K562 (cell line): ENCODE results near the gene NUFIP1. TPM values are rescaled to one million over a fixed set of nuclear protein-coding genes. Genes with fewer than 3 reads are reported as not detected.

Source experiments
- ATF7 ChIP-seq: fragments of 450-650 bp; IDR thresholded peaks from 2 replicates; pipeline ENCODE4 v1.7.1; 2014; ENCODE audit warnings: mild to moderate bottlenecking, moderate library complexity
- FOXK2 ChIP-seq, 2 experiments: fragments of 450-650 bp; IDR thresholded peaks in 1 of 2; conservative IDR thresholded peaks in 1 of 2; 2 replicates each; pipeline ENCODE4 v1.6.1; 2016; ENCODE audit warnings: low read depth in 2 of 2, mild to moderate bottlenecking in 1 of 2
- HCFC1 ChIP-seq: IDR thresholded peaks from 2 replicates; pipeline ENCODE4 v1.6.1; 2012; ENCODE audit warnings: low read depth, low read length, improper control_type of control experiment
- NR4A1 ChIP-seq, 2 experiments: fragments of 250-450 bp in 1 of 2; fragments of 450-650 bp in 1 of 2; sonication (Bioruptor Pico) in 1 of 2; IDR thresholded peaks; 2 replicates each; pipeline versions ENCODE4 v1.4.0 to v1.6.1; 2016 to 2020; ENCODE audit warnings: mild to moderate bottlenecking in 2 of 2, missing compliant biosample characterization in 1 of 2, missing genetic modification characterization in 1 of 2, moderate library complexity in 1 of 2
- RBFOX2 ChIP-seq: fragments of 200-400 bp; formaldehyde crosslinking; IDR thresholded peaks from 2 replicates; pipeline ENCODE4 v1.6.1; 2017; ENCODE audit warnings: low read depth, mild to moderate bottlenecking, low read length, moderate library complexity
- STAT5B ChIP-seq: fragments of 250-450 bp; sonication (Bioruptor Pico); IDR thresholded peaks from 2 replicates; pipeline ENCODE4 v1.8.0; 2021; ENCODE audit warnings: mild to moderate bottlenecking, inconsistent platforms
- TOE1 ChIP-seq, 2 experiments: fragments of 450-650 bp in 1 of 2; sonication (generic) in 1 of 2; formaldehyde crosslinking in 1 of 2; IDR thresholded peaks; 2 replicates each; pipeline versions ENCODE4 v1.7.1 to v1.8.0; 2016 to 2022; ENCODE audit warnings: borderline replicate concordance in 2 of 2, mild to moderate bottlenecking in 2 of 2, antibody characterized with exemption in 1 of 2, inconsistent platforms in 1 of 2, low read depth in 1 of 2, missing genetic modification reagents in 1 of 2, moderate library complexity in 1 of 2
- ZBTB7A ChIP-seq: IDR thresholded peaks from 2 replicates; pipeline ENCODE4 v1.6.1; 2011; ENCODE audit warnings: low read depth, mild to moderate bottlenecking, low read length, moderate library complexity, borderline replicate concordance; ENCODE audit not compliant: control insufficient read depth
- ZNF324 ChIP-seq: fragments of 250-450 bp; sonication (Bioruptor Pico); IDR thresholded peaks from 2 replicates; pipeline ENCODE4 v1.4.0; 2020; ENCODE audit warnings: mild to moderate bottlenecking
- ZNF408 ChIP-seq: fragments of 250-450 bp; sonication (Bioruptor Pico); IDR thresholded peaks from 2 replicates; pipeline ENCODE4 v1.4.0; 2020; ENCODE audit warnings: low read depth, mild to moderate bottlenecking, moderate library complexity
- ZNF551 ChIP-seq: fragments of 250-450 bp; sonication (Bioruptor Pico); IDR thresholded peaks from 2 replicates; pipeline ENCODE4 v1.5.0; 2021; ENCODE audit warnings: mild to moderate bottlenecking, moderate library complexity
- polyA plus RNA-seq, 8 experiments: library from polyadenylated mRNA; depleted of rRNA in 4 of 8; stranded (reverse) in 5 of 8; unstranded in 3 of 8; fragments of >200 nt; fragmentation: Nextera tagmentation in 2 of 8; fragmentation: Illumina TruSeq in 1 of 8; extraction: Ambion mirVana in 2 of 8; extraction: Trizol in 1 of 8; gene quantifications; 2 replicates each; pipeline versions ENCODE4 v1.2.1 to v1.2.3, GENCODE V29; 2011 to 2014; ENCODE audit warnings: inconsistent platforms in 1 of 8, missing spikeins in 1 of 8
- total RNA-seq, 7 experiments: library from RNA; depleted of rRNA in 6 of 7; stranded (reverse); fragments of >200 nt in 6 of 7; fragmentation: Illumina TruSeq in 2 of 7; extraction: Trizol in 2 of 7; gene quantifications; 2 replicates each; pipeline versions ENCODE4 v1.2.1 to v1.2.3, GENCODE V29; 2011 to 2021; ENCODE audit warnings: low replicate concordance in 1 of 7
- TF ChIP-seq, protein P1 (sequence below): fragments of 450-650 bp; IDR thresholded peaks from 2 replicates; pipeline ENCODE4 v1.6.1; 2016; ENCODE audit warnings: mild to moderate bottlenecking, moderate library complexity
- TF ChIP-seq, protein P2 (sequence below): fragments of 450-650 bp; conservative IDR thresholded peaks from 2 replicates; pipeline ENCODE4 v1.6.1; 2016; ENCODE audit warnings: missing genetic modification characterization, low read depth, mild to moderate bottlenecking, control low read depth, missing compliant biosample characterization

NUFIP1 gene
- total and polyA plus RNA-seq, 9 of the 15 experiments (the other 6 are each of a cell fraction or from before 2014, with no cell fraction given) = 2.6 to 9.7 (median 4.1) TPM

DNA sequence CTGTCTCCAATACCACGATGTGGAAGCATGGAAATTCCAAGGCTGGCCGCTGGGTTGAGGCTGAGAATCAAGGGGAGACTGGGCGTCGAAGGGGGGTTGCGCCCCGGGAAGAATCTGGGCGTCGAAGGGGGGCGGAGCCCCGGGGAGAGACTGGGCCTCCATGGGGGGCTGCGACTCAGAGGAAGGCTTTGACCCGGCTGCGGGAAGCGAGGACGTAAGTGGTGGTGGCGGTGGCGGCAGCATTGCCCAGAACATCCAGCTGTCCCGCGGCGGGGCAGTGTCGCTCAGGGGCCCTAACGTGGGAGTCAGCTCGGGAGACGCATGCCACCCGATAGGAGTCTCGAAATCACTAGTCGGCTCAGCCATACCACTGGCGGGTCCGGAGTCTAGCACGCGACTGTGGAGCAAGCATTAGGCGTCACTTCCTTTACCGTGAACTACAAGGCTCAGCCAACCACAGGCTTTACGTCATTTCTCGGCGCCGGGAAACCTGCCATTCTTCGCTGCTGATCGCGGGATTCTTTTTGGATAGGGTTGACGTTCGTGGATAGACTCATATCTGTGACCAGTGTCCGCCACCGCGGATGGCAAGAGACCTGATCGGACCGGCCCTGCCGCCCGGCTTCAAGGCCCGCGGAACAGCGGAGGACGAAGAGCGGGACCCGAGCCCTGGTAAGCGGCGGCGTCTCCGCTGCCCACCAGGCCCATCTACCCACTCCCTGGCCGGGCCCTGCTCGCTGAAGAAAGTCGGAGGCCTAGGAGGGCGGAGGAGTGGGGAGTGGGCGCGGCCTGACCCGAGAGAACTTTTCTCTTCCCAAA lies at the start of gene NUFIP1, which contains the start of gene GPALPP1 (continued):
- TF ChIP-seq, protein P1, sequence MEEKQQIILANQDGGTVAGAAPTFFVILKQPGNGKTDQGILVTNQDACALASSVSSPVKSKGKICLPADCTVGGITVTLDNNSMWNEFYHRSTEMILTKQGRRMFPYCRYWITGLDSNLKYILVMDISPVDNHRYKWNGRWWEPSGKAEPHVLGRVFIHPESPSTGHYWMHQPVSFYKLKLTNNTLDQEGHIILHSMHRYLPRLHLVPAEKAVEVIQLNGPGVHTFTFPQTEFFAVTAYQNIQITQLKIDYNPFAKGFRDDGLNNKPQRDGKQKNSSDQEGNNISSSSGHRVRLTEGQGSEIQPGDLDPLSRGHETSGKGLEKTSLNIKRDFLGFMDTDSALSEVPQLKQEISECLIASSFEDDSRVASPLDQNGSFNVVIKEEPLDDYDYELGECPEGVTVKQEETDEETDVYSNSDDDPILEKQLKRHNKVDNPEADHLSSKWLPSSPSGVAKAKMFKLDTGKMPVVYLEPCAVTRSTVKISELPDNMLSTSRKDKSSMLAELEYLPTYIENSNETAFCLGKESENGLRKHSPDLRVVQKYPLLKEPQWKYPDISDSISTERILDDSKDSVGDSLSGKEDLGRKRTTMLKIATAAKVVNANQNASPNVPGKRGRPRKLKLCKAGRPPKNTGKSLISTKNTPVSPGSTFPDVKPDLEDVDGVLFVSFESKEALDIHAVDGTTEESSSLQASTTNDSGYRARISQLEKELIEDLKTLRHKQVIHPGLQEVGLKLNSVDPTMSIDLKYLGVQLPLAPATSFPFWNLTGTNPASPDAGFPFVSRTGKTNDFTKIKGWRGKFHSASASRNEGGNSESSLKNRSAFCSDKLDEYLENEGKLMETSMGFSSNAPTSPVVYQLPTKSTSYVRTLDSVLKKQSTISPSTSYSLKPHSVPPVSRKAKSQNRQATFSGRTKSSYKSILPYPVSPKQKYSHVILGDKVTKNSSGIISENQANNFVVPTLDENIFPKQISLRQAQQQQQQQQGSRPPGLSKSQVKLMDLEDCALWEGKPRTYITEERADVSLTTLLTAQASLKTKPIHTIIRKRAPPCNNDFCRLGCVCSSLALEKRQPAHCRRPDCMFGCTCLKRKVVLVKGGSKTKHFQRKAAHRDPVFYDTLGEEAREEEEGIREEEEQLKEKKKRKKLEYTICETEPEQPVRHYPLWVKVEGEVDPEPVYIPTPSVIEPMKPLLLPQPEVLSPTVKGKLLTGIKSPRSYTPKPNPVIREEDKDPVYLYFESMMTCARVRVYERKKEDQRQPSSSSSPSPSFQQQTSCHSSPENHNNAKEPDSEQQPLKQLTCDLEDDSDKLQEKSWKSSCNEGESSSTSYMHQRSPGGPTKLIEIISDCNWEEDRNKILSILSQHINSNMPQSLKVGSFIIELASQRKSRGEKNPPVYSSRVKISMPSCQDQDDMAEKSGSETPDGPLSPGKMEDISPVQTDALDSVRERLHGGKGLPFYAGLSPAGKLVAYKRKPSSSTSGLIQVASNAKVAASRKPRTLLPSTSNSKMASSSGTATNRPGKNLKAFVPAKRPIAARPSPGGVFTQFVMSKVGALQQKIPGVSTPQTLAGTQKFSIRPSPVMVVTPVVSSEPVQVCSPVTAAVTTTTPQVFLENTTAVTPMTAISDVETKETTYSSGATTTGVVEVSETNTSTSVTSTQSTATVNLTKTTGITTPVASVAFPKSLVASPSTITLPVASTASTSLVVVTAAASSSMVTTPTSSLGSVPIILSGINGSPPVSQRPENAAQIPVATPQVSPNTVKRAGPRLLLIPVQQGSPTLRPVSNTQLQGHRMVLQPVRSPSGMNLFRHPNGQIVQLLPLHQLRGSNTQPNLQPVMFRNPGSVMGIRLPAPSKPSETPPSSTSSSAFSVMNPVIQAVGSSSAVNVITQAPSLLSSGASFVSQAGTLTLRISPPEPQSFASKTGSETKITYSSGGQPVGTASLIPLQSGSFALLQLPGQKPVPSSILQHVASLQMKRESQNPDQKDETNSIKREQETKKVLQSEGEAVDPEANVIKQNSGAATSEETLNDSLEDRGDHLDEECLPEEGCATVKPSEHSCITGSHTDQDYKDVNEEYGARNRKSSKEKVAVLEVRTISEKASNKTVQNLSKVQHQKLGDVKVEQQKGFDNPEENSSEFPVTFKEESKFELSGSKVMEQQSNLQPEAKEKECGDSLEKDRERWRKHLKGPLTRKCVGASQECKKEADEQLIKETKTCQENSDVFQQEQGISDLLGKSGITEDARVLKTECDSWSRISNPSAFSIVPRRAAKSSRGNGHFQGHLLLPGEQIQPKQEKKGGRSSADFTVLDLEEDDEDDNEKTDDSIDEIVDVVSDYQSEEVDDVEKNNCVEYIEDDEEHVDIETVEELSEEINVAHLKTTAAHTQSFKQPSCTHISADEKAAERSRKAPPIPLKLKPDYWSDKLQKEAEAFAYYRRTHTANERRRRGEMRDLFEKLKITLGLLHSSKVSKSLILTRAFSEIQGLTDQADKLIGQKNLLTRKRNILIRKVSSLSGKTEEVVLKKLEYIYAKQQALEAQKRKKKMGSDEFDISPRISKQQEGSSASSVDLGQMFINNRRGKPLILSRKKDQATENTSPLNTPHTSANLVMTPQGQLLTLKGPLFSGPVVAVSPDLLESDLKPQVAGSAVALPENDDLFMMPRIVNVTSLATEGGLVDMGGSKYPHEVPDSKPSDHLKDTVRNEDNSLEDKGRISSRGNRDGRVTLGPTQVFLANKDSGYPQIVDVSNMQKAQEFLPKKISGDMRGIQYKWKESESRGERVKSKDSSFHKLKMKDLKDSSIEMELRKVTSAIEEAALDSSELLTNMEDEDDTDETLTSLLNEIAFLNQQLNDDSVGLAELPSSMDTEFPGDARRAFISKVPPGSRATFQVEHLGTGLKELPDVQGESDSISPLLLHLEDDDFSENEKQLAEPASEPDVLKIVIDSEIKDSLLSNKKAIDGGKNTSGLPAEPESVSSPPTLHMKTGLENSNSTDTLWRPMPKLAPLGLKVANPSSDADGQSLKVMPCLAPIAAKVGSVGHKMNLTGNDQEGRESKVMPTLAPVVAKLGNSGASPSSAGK = peak; percentile 59
- TF ChIP-seq TOE1 (IDR thresholded peaks at IDR 0.05; ENCODE audit: borderline replicate concordance) (no peak), TOE1 (CRISPR knock-in tag; IDR thresholded peaks at IDR 0.05; ENCODE audit: borderline replicate concordance, low read depth) (no peak), HCFC1 (peak; percentile 78), ZNF551 (CRISPR knock-in tag) (no peak), RBFOX2 (peak; percentile 84), ZNF408 (CRISPR knock-in tag) (no peak), NR4A1 (CRISPR knock-in tag; IDR thresholded peaks at IDR 0.05) (no peak), NR4A1 (tag; IDR thresholded peaks at IDR 0.05) (no peak), ZBTB7A (no peak; the same call in 1 of the 2 replicates), ZNF324 (CRISPR knock-in tag) (no peak), STAT5B (CRISPR knock-in tag) (no peak), FOXK2 (conservative IDR thresholded peaks at IDR 0.05 in 1 of 2, IDR thresholded peaks at IDR 0.05 in 1 of 2; ENCODE audit: low read depth in 2 of 2) (peak; percentile 73 to 89; a peak in 3 of 4 replicates), ATF7 (peak; percentile 75; the same call in 1 of the 2 replicates)
- TF ChIP-seq, protein P2, sequence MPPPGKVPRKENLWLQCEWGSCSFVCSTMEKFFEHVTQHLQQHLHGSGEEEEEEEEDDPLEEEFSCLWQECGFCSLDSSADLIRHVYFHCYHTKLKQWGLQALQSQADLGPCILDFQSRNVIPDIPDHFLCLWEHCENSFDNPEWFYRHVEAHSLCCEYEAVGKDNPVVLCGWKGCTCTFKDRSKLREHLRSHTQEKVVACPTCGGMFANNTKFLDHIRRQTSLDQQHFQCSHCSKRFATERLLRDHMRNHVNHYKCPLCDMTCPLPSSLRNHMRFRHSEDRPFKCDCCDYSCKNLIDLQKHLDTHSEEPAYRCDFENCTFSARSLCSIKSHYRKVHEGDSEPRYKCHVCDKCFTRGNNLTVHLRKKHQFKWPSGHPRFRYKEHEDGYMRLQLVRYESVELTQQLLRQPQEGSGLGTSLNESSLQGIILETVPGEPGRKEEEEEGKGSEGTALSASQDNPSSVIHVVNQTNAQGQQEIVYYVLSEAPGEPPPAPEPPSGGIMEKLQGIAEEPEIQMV = no peak
